Trophoblast cell (in vitro differentiated cells and primary cell): ENCODE data around the gene PDIA3.

Experiments used
- DNase-seq, 2 donors: peaks; one replicate each; pipeline ENCODE4 v3.0.0-alpha.2; 2016
- H2AFZ ChIP-seq: 2 replicates; pipeline ENCODE4 v1.6.1; 2013; ENCODE audit warnings: low read length, moderate library complexity, mild to moderate bottlenecking; ENCODE audit not compliant: insufficient read depth, poor library complexity
- H2AK5ac ChIP-seq: 2 replicates; pipeline ENCODE4 v1.6.1; 2013; ENCODE audit warnings: mild to moderate bottlenecking, low read length
- H2BK120ac ChIP-seq: 2 replicates; pipeline ENCODE4 v1.6.1; 2013; ENCODE audit warnings: low read length, mild to moderate bottlenecking, moderate library complexity; ENCODE audit not compliant: insufficient read depth, poor library complexity
- H2BK12ac ChIP-seq: 2 replicates; pipeline ENCODE4 v1.6.1; 2013; ENCODE audit warnings: mild to moderate bottlenecking, low read length, moderate library complexity
- H2BK5ac ChIP-seq: 2 replicates; pipeline ENCODE4 v1.6.1; 2013; ENCODE audit warnings: low read length, low read depth, moderate library complexity, mild to moderate bottlenecking; ENCODE audit not compliant: poor library complexity
- H3K14ac ChIP-seq: 2 replicates; pipeline ENCODE4 v1.6.1; 2013; ENCODE audit warnings: mild to moderate bottlenecking, low read length
- H3K18ac ChIP-seq: 2 replicates; pipeline ENCODE4 v1.6.1; 2013; ENCODE audit warnings: mild to moderate bottlenecking, low read length
- H3K23ac ChIP-seq: 2 replicates; pipeline ENCODE4 v1.6.1; 2013; ENCODE audit warnings: low read length
- H3K27ac ChIP-seq: 2 replicates; pipeline ENCODE4 v1.5.1; 2013; ENCODE audit warnings: low read depth, mild to moderate bottlenecking, inconsistent platforms, low read length, moderate library complexity
- H3K27me3 ChIP-seq: 2 replicates; pipeline ENCODE4 v1.6.1; 2013; ENCODE audit warnings: inconsistent platforms, mild to moderate bottlenecking, low read length, moderate library complexity; ENCODE audit not compliant: insufficient read depth
- H3K36me3 ChIP-seq, 2 experiments: 1 replicate in 1 of 2; 2 replicates in 1 of 2; pipeline ENCODE4 v1.6.1; 2013; ENCODE audit warnings: low read length in 2 of 2, mild to moderate bottlenecking in 2 of 2, moderate library complexity in 1 of 2; ENCODE audit not compliant: insufficient read depth in 2 of 2, control insufficient read depth in 1 of 2
- H3K4ac ChIP-seq: 2 replicates; pipeline ENCODE4 v1.6.1; 2013; ENCODE audit warnings: low read depth, mild to moderate bottlenecking, low read length, moderate library complexity
- H3K4me1 ChIP-seq, 2 experiments: 1 replicate in 1 of 2; 2 replicates in 1 of 2; pipeline ENCODE4 v1.6.1; 2013; ENCODE audit warnings: low read length in 2 of 2, mild to moderate bottlenecking in 2 of 2, moderate library complexity in 1 of 2; ENCODE audit not compliant: insufficient read depth in 2 of 2, control insufficient read depth in 1 of 2
- H3K4me2 ChIP-seq: 2 replicates; pipeline ENCODE4 v1.6.1; 2013; ENCODE audit warnings: inconsistent platforms, mild to moderate bottlenecking, low read length, moderate library complexity
- H3K4me3 ChIP-seq: 2 replicates; pipeline ENCODE4 v1.5.1; 2013; ENCODE audit warnings: mild to moderate bottlenecking, low read depth, low read length, inconsistent platforms
- H3K79me1 ChIP-seq: one replicate; pipeline ENCODE4 v1.6.1; 2013; ENCODE audit warnings: low read length
- H3K79me2 ChIP-seq: 2 replicates; pipeline ENCODE4 v1.6.1; 2013; ENCODE audit warnings: low read length, mild to moderate bottlenecking; ENCODE audit not compliant: control insufficient read depth, insufficient read depth, poor library complexity
- H3K9ac ChIP-seq: 2 replicates; pipeline ENCODE4 v1.6.1; 2013; ENCODE audit warnings: mild to moderate bottlenecking, low read length
- H3K9me3 ChIP-seq: 2 replicates; pipeline ENCODE4 v1.6.1; 2013; ENCODE audit warnings: low read depth, mild to moderate bottlenecking, control low read depth, inconsistent platforms, low read length; ENCODE audit not compliant: insufficient read depth
- H4K12ac ChIP-seq: 2 replicates; pipeline ENCODE4 v1.6.1; 2013; ENCODE audit warnings: low read depth, mild to moderate bottlenecking, low read length, moderate library complexity
- H4K8ac ChIP-seq: 2 replicates; pipeline ENCODE4 v1.6.1; 2013; ENCODE audit warnings: low read depth, mild to moderate bottlenecking, low read length, moderate library complexity
- H4K91ac ChIP-seq: one replicate; pipeline ENCODE4 v1.6.1; 2013; ENCODE audit warnings: low read depth, mild to moderate bottlenecking, low read length, moderate library complexity
- WGBS: extraction: QIAGEN DNeasy Blood & Tissue Kit; methylation state at CpG from one replicate; pipeline ENCODE4 v1.1.7; 2013; ENCODE audit warnings: missing lambda C conversion rate; ENCODE audit not compliant: insufficient read length, insufficient coverage; ENCODE audit errors: extremely low coverage; 5-methylcytosine and 5-hydroxymethylcytosine counted together

PDIA3 gene

GRCh38 chr15:43762824-43763223 lies 16.6 kb downstream of the PDIA3 start:
- no peak overlapping the region for H2BK5ac ChIP-seq
- no peak overlapping the region for H3K23ac ChIP-seq
- H4K8ac ChIP-seq = no peak overlapping the region
- H3K9ac ChIP-seq = no peak overlapping the region
- no peaks in the 10 kb centered on the region for H3K79me1 ChIP-seq
- H3K27me3 ChIP-seq = no peaks in the 10 kb centered on the region
- DNase-seq = no peak
- H3K4ac ChIP-seq = no peak overlapping the region
- no peak overlapping the region for H3K4me2 ChIP-seq
- H3K79me2 ChIP-seq = no peaks in the 10 kb centered on the region
- H2AK5ac ChIP-seq = no peak overlapping the region
- H3K36me3 ChIP-seq = peaks cover 51 to 52% of the 10 kb centered on the region in 2 experiments
- H3K27ac ChIP-seq = no peak overlapping the region
- no CpG with 5 or more reads among the region's 6 CpGs for WGBS
- no peak overlapping the region for H3K14ac ChIP-seq
- H2BK120ac ChIP-seq = no peak overlapping the region
- no peak overlapping the region for H3K18ac ChIP-seq
- H4K12ac ChIP-seq = no peak overlapping the region
- no peaks in the 10 kb centered on the region for H3K4me1 ChIP-seq
- H2AFZ ChIP-seq = no peak overlapping the region
- H2BK12ac ChIP-seq = no peak overlapping the region
- H4K91ac ChIP-seq = no peak overlapping the region
- H3K4me3 ChIP-seq = no peak overlapping the region
- peaks cover 2% of the 10 kb centered on the region for H3K9me3 ChIP-seq

- Histone ChIP-seq H4K91ac (no peak overlapping the region), H3K4me1 (no peaks in the 10 kb centered on the region), H3K23ac (no peak overlapping the region), H3K4me2 (no peak overlapping the region), H2BK5ac (no peak overlapping the region), H3K79me2 (no peaks in the 10 kb centered on the region), H4K12ac (no peak overlapping the region), H2AK5ac (no peak overlapping the region), H3K9me3 (peaks cover 2% of the 10 kb centered on the region), H3K9ac (no peak overlapping the region), H2AFZ (no peak overlapping the region), H4K8ac (no peak overlapping the region), H3K79me1 (no peaks in the 10 kb centered on the region), H2BK120ac (no peak overlapping the region), H3K27me3 (no peaks in the 10 kb centered on the region), H3K27ac (no peak overlapping the region), H3K4ac (no peak overlapping the region), H3K36me3 (peaks cover 45 to 53% of the 10 kb centered on the region in 2 experiments), H3K14ac (no peak overlapping the region), H3K18ac (no peak overlapping the region), H3K4me3 (no peak overlapping the region), H2BK12ac (no peak overlapping the region)
- no CpG with 5 or more reads among the region's 2 CpGs for WGBS
- no peak for DNase-seq
These were observed 17.7 kb downstream of the PDIA3 start for GRCh38 chr15:43763819-43764446.

- Histone ChIP-seq H3K9me3 (no peaks in the 10 kb centered on the region), H3K14ac (no peak overlapping the region), H3K27ac (no peak overlapping the region), H2AK5ac (no peak overlapping the region), H3K4me2 (no peak overlapping the region), H2BK12ac (no peak overlapping the region), H3K4me3 (no peak overlapping the region), H2AFZ (no peak overlapping the region), H2BK5ac (no peak overlapping the region), H2BK120ac (no peak overlapping the region), H3K18ac (no peak overlapping the region), H3K79me1 (no peaks in the 10 kb centered on the region), H3K79me2 (no peaks in the 10 kb centered on the region), H4K8ac (no peak overlapping the region), H4K91ac (no peak overlapping the region), H3K23ac (no peak overlapping the region), H3K4me1 (no peaks in the 10 kb centered on the region), H4K12ac (no peak overlapping the region), H3K27me3 (no peaks in the 10 kb centered on the region), H3K4ac (no peak overlapping the region), H3K36me3 (peaks cover 30 to 59% of the 10 kb centered on the region in 2 experiments), H3K9ac (no peak overlapping the region)
- WGBS = no CpG with 5 or more reads among the region's 5 CpGs
- DNase-seq = peak; percentile 64 to 85
These were observed 23.5 kb downstream of the PDIA3 start for GRCh38 chr15:43769584-43770228.

GRCh38 chr15:43771816-43772215 lies 25.6 kb downstream of the PDIA3 start:
- H3K36me3 ChIP-seq = peaks cover 27 to 49% of the 10 kb centered on the region in 2 experiments
- no peaks in the 10 kb centered on the region for H3K27me3 ChIP-seq
- H3K9ac ChIP-seq = no peak overlapping the region
- WGBS = no CpG with 5 or more reads among the region's 2 CpGs
- H3K18ac ChIP-seq = no peak overlapping the region
- DNase-seq = no peak
- H4K12ac ChIP-seq = no peak overlapping the region
- H2BK120ac ChIP-seq = no peak overlapping the region
- H4K8ac ChIP-seq = no peak overlapping the region
- H3K23ac ChIP-seq = no peak overlapping the region
- no peak overlapping the region for H4K91ac ChIP-seq
- H3K14ac ChIP-seq = no peak overlapping the region
- H3K79me1 ChIP-seq = peaks cover 2% of the 10 kb centered on the region
- H2BK5ac ChIP-seq = no peak overlapping the region
- H3K9me3 ChIP-seq = no peaks in the 10 kb centered on the region
- H3K27ac ChIP-seq = no peak overlapping the region
- no peak overlapping the region for H3K4ac ChIP-seq
- H3K79me2 ChIP-seq = no peaks in the 10 kb centered on the region
- H2AK5ac ChIP-seq = no peak overlapping the region
- H3K4me3 ChIP-seq = no peak overlapping the region
- no peak overlapping the region for H3K4me2 ChIP-seq
- H3K4me1 ChIP-seq = peaks cover 0 to 8% of the 10 kb centered on the region in 2 experiments
- H2AFZ ChIP-seq = no peak overlapping the region
- no peak overlapping the region for H2BK12ac ChIP-seq
